Measurements from ENCODE around the gene CA12. TPM values are rescaled to one million over a fixed set of nuclear protein-coding genes. Genes with fewer than 3 reads are reported as not detected.
A peak's percentile ranks its signal among the peaks of the same experiment; 100 is the strongest.

The CA12 gene
- total and polyA plus RNA-seq, 5 donors = 0.33 to 1.2 (median 0.75) TPM

DNA sequence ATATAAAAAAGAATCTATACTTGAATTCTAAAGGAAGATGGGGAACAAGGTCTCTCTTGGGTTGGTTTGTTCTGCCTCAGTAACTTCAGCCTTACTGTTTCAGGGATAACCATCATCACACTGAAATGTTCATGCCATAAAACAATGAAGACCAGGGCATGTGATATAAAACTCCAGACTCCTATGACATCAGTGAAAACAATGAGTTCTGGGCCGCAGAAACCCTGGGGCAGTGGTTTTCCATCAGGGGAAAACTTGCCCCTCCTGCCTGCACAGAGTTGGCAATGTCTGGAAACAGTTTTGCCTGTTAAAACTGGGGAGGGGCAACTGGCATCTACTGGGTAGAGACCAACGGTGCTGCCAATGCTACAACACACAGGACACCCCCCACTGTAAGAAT, 46.8 kb downstream of the CA12 start:
- intact Hi-C loops (cut with DNase I) = loop anchor here in 1 of 4 donors (10.0 kb wide), 1 partner anchor 60 kb away; no protein-coding TSS in a partner anchor
- no peaks in the 10 kb centered on the region for H3K27me3 ChIP-seq (ENCODE audit: control insufficient read depth, insufficient read depth)
- DNase-seq = no peak
- 81% methylated on average over 2 of the region's 2 CpGs for WGBS
- H3K4me3 ChIP-seq (ENCODE audit: low read length) = no peak overlapping the region
- H3K4me1 ChIP-seq (ENCODE audit: control insufficient read depth, insufficient read depth, low read length) = peaks cover 4% of the 10 kb centered on the region
- H3K27ac ChIP-seq (ENCODE audit: low read length) = no peak overlapping the region
- no peaks in the 10 kb centered on the region for H3K9me3 ChIP-seq (ENCODE audit: control insufficient read depth, low read length)
- no peak for ATAC-seq

DNA sequence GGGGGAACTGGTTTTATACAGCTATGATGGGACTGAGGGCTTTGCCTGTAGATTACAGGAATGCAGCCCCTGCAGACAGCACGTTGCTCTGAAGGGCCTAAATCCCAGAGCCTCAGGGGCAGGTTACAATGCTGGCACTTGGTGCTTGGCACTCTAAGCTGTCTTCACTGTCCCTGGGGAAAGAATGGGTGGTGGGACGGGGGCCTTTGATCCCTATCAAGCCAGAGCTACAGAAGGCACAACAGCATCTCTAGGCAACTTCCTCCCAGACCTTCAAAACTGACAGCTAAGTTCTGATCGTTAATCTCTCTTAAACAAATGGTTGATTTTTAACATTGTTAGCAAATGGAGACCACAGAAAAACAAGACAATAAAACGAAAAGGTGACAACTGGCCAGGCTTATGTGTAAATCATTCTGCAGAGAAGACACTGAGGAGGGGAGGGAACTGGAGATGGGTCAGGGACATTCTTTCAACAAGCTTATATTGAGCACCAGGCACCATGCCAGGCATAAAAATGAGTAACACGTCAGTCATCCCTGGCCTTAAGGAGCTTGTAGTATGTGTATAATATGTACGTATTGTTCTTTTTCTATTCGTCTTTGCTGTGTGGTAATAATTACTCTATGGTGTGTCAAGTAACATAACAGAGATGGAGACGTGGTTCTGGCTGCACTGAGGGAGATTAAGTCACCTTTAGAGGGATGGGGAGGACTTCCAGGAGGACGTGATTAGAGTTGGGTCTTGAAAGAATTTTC, 49.1 kb downstream of the CA12 start:
- no peak overlapping the region for H3K27ac ChIP-seq (ENCODE audit: low read length)
- no peak overlapping the region for H3K4me3 ChIP-seq (ENCODE audit: low read length)
- intact Hi-C loops (cut with DNase I) = loop anchor here in 1 of 4 donors (10.0 kb wide), 1 partner anchor 62 kb away; no protein-coding TSS in a partner anchor
- H3K4me1 ChIP-seq (ENCODE audit: control insufficient read depth, insufficient read depth, low read length) = peaks cover 4% of the 10 kb centered on the region
- WGBS = 51% methylated on average over 9 of the region's 9 CpGs
- no peaks in the 10 kb centered on the region for H3K9me3 ChIP-seq (ENCODE audit: control insufficient read depth, low read length)
- H3K27me3 ChIP-seq (ENCODE audit: control insufficient read depth, insufficient read depth) = no peaks in the 10 kb centered on the region
- ATAC-seq (no peak), DNase-seq (no peak)

DNA sequence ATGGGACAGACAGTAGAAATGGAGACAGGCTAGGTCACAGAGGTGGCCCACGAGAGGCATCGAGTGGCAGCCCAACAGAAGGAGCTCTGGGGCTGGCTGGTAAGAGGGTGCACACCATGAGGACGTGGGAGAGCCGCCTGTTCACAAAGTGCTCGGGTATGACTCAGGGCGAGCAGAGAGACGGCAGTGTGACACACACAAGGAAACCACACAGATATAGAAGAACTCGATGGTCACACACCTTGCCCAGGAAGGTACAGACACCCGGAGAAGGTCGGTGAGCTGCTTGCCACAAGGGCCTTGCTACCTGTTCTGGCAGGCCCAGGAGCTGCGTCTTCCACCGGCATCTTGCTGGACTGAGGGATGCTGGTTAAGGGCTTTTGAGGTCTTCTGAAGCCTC, 50.2 kb downstream of the CA12 start:
- DNase-seq (no peak), ATAC-seq (no peak)
- WGBS = 92% methylated on average over 12 of the region's 12 CpGs
- Histone ChIP-seq H3K27ac (ENCODE audit: low read length) (peak overlapping the region; percentile 0), H3K9me3 (ENCODE audit: control insufficient read depth, low read length) (no peaks in the 10 kb centered on the region), H3K27me3 (ENCODE audit: control insufficient read depth, insufficient read depth) (no peaks in the 10 kb centered on the region), H3K4me3 (ENCODE audit: low read length) (no peak overlapping the region), H3K4me1 (ENCODE audit: control insufficient read depth, insufficient read depth, low read length) (peaks cover 4% of the 10 kb centered on the region)
- intact Hi-C loops (cut with DNase I) = loop anchor here in 1 of 4 donors (10.0 kb wide), 1 partner anchor 63 kb away; no protein-coding TSS in a partner anchor

DNA sequence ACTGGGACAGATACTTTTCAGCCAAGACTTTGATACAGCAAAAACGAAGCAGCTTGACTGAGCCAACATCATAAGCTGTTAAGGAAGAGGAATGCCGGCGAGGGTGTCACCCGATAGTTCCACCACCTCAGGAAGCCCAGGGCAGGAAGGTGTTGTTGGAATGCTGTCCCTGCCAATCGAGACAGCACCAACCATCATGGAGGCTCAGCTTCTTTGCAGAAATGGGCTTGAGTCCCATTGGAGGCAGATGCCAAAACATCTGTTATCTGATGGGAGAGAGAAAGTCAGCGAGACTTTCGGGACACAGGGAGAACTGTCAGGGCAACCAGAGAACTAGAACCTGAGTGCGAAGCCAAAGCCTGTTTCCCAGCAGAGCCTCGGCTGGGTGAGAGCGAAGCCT, 50.7 kb downstream of the CA12 start:
- 29% methylated on average over 10 of the region's 10 CpGs for WGBS
- no peaks in the 10 kb centered on the region for H3K9me3 ChIP-seq (ENCODE audit: control insufficient read depth, low read length)
- no peaks in the 10 kb centered on the region for H3K27me3 ChIP-seq (ENCODE audit: control insufficient read depth, insufficient read depth)
- DNase-seq = no peak
- intact Hi-C loops (cut with DNase I) = loop anchor here in 1 of 4 donors (10.0 kb wide), 1 partner anchor 64 kb away; no protein-coding TSS in a partner anchor
- peak overlapping the region; percentile 10 for H3K27ac ChIP-seq (ENCODE audit: low read length)
- ATAC-seq = peak; percentile 48 to 50
- H3K4me3 ChIP-seq (ENCODE audit: low read length) = no peak overlapping the region
- peaks cover 4% of the 10 kb centered on the region for H3K4me1 ChIP-seq (ENCODE audit: control insufficient read depth, insufficient read depth, low read length)

DNA sequence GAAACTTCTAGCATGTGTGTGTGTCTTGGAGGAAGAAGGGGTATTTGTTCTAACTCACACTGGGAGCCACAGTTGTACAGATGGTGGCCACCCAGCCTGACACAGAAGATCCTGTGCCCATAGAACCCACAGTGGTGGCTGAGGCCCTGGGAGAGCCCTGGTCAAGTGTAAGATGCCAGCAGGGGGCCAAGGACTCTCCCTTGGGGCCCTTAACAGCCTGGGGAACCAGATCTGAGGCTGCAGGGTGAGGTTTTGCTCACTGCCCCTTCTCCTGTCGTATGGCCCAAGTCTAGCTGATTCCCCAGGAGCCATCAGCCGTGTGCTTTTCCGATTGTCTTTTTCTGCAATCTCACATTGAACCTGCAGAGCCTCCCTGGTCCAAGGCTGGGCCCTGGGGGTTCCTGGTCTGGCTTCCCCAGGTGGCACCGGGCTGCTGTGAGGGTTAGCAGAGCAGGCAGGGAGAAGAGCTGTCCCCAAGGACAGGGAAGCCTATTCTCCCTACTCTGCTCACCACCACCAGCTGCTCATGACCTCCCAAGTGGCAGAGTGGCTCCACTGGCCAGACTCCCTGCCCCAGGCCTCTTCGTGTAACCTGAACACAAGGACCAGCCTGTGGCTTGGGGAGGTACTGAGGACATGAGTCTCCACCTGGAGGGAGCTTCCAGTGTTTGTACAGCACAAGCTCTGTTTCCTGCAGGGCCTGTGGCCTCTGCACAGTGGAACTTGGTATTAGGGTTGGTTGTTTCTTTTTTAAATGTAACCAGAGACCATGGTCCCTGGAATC, 51.9 kb downstream of the CA12 start:
- intact Hi-C loops (cut with DNase I) = loop anchor here in 1 of 4 donors (10.0 kb wide), 1 partner anchor 65 kb away; no protein-coding TSS in a partner anchor
- H3K27me3 ChIP-seq (ENCODE audit: control insufficient read depth, insufficient read depth) = no peaks in the 10 kb centered on the region
- no peak overlapping the region for H3K27ac ChIP-seq (ENCODE audit: low read length)
- no peaks in the 10 kb centered on the region for H3K9me3 ChIP-seq (ENCODE audit: control insufficient read depth, low read length)
- DNase-seq = no peak
- peaks cover 4% of the 10 kb centered on the region for H3K4me1 ChIP-seq (ENCODE audit: control insufficient read depth, insufficient read depth, low read length)
- WGBS = 97% methylated on average over 5 of the region's 5 CpGs
- no peak overlapping the region for H3K4me3 ChIP-seq (ENCODE audit: low read length)
- no peak for ATAC-seq

DNA sequence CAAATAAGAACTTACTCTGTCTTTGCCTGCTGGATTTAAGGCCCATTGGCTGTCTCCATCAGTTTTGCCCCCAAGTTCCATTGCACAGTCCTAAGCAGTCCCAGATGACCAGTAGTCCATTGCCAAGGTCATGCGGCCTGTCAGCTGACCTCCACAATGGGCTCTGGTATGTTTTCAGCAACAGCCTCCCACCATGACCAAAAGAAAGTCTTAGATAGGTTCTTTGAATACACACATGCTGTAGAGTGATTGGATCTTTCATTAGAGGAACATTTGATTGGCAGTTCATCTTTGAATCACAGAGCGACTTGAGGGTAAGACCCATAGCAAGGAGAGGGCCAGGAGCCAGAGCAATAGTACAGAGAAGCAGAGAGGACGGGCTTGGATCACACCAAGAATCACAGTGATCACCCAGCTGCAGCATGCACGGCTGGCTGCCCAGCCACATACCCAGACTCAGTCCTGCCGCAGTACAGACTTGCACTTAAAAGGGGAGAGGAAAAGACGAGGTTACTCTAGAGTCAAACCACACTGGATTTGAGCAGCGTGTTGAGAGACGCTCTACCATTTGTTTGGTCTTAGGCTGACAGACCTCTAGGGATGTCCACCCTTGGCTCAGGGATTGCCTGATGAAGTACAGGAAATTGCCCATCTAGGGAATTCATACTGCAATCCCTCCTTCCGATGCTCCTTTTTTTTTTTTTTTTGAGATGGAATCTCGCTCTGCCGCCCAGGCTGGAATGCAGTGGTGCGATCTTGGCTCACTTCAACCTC, 53.8 kb downstream of the CA12 start:
- peak; percentile 58 to 66 for ATAC-seq

DNA sequence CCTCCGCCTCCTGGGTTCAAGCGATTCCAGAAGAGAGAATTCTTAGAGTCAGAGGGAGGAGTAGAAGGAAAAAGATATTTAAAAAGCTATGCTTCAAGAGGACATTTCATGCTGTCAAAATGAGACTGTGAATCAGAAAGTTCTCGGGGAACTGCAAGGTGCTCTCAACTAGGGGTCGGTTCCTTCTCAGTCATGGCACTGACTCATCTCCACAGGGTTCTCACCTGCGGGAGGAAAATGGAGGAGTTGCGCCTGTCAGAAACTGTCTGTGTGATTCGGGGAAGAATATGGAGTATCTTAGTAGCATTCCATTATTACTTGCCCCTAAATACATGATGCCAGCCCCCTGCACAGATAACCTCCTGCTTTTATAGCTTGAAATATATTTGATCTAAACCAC, 56.9 kb downstream of the CA12 start:
- intact Hi-C loops (cut with DNase I) = no loop called here
- Histone ChIP-seq H3K27ac (ENCODE audit: low read length) (no peak overlapping the region), H3K27me3 (ENCODE audit: control insufficient read depth, insufficient read depth) (no peaks in the 10 kb centered on the region), H3K4me3 (ENCODE audit: low read length) (no peak overlapping the region), H3K4me1 (ENCODE audit: control insufficient read depth, insufficient read depth, low read length) (no peaks in the 10 kb centered on the region), H3K9me3 (ENCODE audit: control insufficient read depth, low read length) (no peaks in the 10 kb centered on the region)
- no peak for DNase-seq
- ATAC-seq = no peak
- 94% methylated on average over 7 of the region's 7 CpGs for WGBS

More for the DNA sequence above, 53.8 kb downstream of the CA12 start:
- DNase-seq = peak in 2 of 3 donors; percentile 47 to 58
- Histone ChIP-seq H3K27me3 (ENCODE audit: control insufficient read depth, insufficient read depth) (no peaks in the 10 kb centered on the region), H3K9me3 (ENCODE audit: control insufficient read depth, low read length) (no peaks in the 10 kb centered on the region), H3K27ac (ENCODE audit: low read length) (no peak overlapping the region), H3K4me1 (ENCODE audit: control insufficient read depth, insufficient read depth, low read length) (peaks cover 4% of the 10 kb centered on the region), H3K4me3 (ENCODE audit: low read length) (no peak overlapping the region)
- intact Hi-C loops (cut with DNase I) = no loop called here
- 72% methylated on average over 12 of the region's 12 CpGs for WGBS

DNA sequence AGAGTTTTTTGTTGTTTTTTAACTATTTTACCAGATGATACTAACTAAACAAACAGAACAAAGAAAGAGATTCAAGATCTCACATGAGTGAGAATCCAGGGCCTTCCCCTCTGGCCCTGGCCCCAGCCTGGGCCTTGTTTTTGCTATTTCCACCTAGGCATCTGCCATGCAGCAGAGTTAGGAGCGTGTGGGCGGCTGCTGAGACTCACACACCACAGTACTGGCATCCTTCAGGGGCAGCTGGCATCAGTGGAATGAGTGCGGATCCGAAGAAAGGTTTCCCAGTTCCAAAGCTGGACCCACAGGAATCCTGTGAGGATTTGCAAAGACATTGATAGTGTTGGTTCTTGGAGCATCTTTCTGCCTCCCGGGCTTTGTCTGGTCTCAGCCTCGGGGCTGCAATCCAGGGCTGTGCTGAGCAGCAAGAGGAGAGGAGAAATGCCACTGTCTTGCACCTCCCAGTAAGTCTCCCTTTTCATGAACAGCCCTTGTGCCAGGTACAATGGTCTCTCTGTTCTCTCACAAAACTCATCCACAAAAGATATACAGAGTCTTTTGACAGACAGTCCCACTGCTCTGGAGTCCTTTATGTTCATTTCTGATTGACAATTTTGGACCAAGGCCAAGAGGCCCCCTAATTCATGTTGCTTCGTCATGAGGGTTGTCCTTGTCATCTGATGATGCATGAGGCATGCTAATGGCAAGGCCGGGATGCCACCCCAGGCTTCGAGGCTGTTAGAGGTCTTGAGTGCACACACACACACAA, 57.7 kb downstream of the CA12 start:
- no peak overlapping the region for H3K4me3 ChIP-seq (ENCODE audit: low read length)
- intact Hi-C loops (cut with DNase I) = no loop called here
- H3K4me1 ChIP-seq (ENCODE audit: control insufficient read depth, insufficient read depth, low read length) = no peaks in the 10 kb centered on the region
- H3K9me3 ChIP-seq (ENCODE audit: control insufficient read depth, low read length) = no peaks in the 10 kb centered on the region
- WGBS = 79% methylated on average over 9 of the region's 9 CpGs
- no peaks in the 10 kb centered on the region for H3K27me3 ChIP-seq (ENCODE audit: control insufficient read depth, insufficient read depth)
- DNase-seq = no peak
- no peak for ATAC-seq
- H3K27ac ChIP-seq (ENCODE audit: low read length) = no peak overlapping the region

DNA sequence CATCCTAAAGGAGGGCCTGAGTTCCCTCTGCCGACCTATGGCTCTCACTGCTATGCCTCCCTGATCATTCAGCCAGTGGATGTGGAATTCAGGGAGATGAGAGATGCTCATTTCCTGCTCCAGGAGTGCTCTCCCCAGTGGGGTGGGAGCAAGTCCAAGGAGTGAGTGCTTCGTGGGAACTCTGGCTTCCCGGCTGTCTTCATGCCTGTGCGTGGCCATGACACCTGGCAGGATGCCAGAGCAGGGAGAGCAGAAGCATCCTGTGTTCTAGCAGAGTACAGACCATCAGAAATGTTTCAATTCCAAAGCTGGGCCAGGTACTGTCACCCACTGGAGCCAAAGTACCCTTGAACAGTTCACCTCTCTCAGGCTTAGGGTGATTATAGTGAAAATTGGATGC, 59.1 kb downstream of the CA12 start:
- intact Hi-C loops (cut with DNase I) = no loop called here
- no peak overlapping the region for H3K27ac ChIP-seq (ENCODE audit: low read length)
- ATAC-seq (peak in 1 of 2 donors; percentile 34), DNase-seq (peak in 2 of 3 donors; percentile 62 to 64)
- no peaks in the 10 kb centered on the region for H3K4me1 ChIP-seq (ENCODE audit: control insufficient read depth, insufficient read depth, low read length)
- no peaks in the 10 kb centered on the region for H3K9me3 ChIP-seq (ENCODE audit: control insufficient read depth, low read length)
- no peaks in the 10 kb centered on the region for H3K27me3 ChIP-seq (ENCODE audit: control insufficient read depth, insufficient read depth)
- no peak overlapping the region for H3K4me3 ChIP-seq (ENCODE audit: low read length)
- WGBS = 19% methylated on average over 4 of the region's 4 CpGs

DNA sequence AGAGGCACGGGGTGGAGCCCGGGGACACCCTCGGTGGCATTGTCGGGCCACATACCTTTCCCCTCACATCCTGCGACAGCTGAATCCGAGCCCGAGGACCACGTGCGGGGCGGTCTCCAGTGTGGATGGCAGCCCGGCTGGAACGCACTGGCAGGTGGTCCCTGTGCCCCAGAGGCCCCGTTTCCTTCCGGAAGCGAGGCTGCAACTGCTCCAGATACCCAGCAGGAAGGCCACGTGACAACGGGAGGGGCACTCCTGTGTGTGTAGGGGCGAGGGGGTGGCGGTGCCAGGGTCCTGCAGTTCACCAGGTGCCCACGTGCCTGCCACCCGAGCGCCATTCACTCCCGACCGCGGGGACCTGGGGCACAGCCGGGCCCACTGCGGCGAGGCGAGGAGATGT, 60.2 kb downstream of the CA12 start:
- ATAC-seq (no peak), DNase-seq (no peak)
- Histone ChIP-seq H3K4me1 (ENCODE audit: control insufficient read depth, insufficient read depth, low read length) (no peaks in the 10 kb centered on the region), H3K27me3 (ENCODE audit: control insufficient read depth, insufficient read depth) (no peaks in the 10 kb centered on the region), H3K4me3 (ENCODE audit: low read length) (no peak overlapping the region), H3K27ac (ENCODE audit: low read length) (no peak overlapping the region), H3K9me3 (ENCODE audit: control insufficient read depth, low read length) (no peaks in the 10 kb centered on the region)
- WGBS = 95% methylated on average over 29 of the region's 29 CpGs
- intact Hi-C loops (cut with DNase I) = no loop called here

Measured in right cardiac atrium (tissue), 5 donors.